Smooth muscle cell (in vitro differentiated cells): ENCODE results near the gene CTSD. TPM values are rescaled to one million over a fixed set of nuclear protein-coding genes. Genes with fewer than 3 reads are reported as not detected.
"Not testable (repeated sequence)": the region's sequence is repeated elsewhere in the genome, so short reads cannot be mapped to it uniquely, and the experiment has no call there.

Source experiments
- DNase-seq: peaks from one replicate; lab custom pipeline; 2025; ENCODE audit not compliant: unreplicated experiment; lab: John Stamatoyannopoulos, UW
- H2AFZ ChIP-seq: fragments of 200-600 bp; sonication (generic); 2 replicates; pipeline ENCODE4 v1.6.0; 2016; ENCODE audit warnings: antibody characterized with exemption, low read depth, mild to moderate bottlenecking
- H3F3A ChIP-seq: fragments of 200-600 bp; sonication (generic); 2 replicates; pipeline ENCODE4 v1.6.0; 2017; ENCODE audit warnings: antibody characterized with exemption, low read depth
- H3K27ac ChIP-seq: fragments of 200-600 bp; sonication (generic); 2 replicates; pipeline ENCODE4 v1.5.1; 2016; ENCODE audit warnings: low read depth, mild to moderate bottlenecking
- H3K27me3 ChIP-seq: fragments of 200-600 bp; sonication (generic); 2 replicates; pipeline ENCODE4 v1.6.1; 2016; ENCODE audit warnings: low read depth, mild to moderate bottlenecking
- H3K36me3 ChIP-seq: fragments of 200-600 bp; sonication (generic); 2 replicates; pipeline ENCODE4 v1.5.1; 2016; ENCODE audit warnings: low read depth
- H3K4me1 ChIP-seq: fragments of 200-600 bp; sonication (generic); 2 replicates; pipeline ENCODE4 v1.5.1; 2016; ENCODE audit warnings: low read depth
- H3K4me2 ChIP-seq: fragments of 200-600 bp; sonication (generic); 2 replicates; pipeline ENCODE4 v1.6.0; 2016; ENCODE audit warnings: mild to moderate bottlenecking
- H3K4me3 ChIP-seq: fragments of 200-600 bp; sonication (generic); 2 replicates; pipeline ENCODE4 v1.5.1; 2016; ENCODE audit warnings: mild to moderate bottlenecking
- H3K79me2 ChIP-seq: fragments of 200-600 bp; sonication (generic); 2 replicates; pipeline ENCODE4 v1.6.0; 2016; ENCODE audit warnings: low read depth, mild to moderate bottlenecking
- H3K9ac ChIP-seq: fragments of 200-600 bp; sonication (generic); 2 replicates; pipeline ENCODE4 v1.6.0; 2016; ENCODE audit warnings: low read depth
- H3K9me3 ChIP-seq: fragments of 200-600 bp; sonication (generic); replicated peaks from 2 replicates; pipeline ENCODE4 v1.5.1; 2016; ENCODE audit warnings: low read depth
- H4K20me1 ChIP-seq: fragments of 200-600 bp; sonication (generic); 2 replicates; pipeline ENCODE4 v1.6.0; 2016; ENCODE audit warnings: low read depth
- WGBS: methylation state at CpG from one replicate; pipeline ENCODE4 v1.1.7; 2016; ENCODE audit warnings: low lambda C conversion rate; 5-methylcytosine and 5-hydroxymethylcytosine counted together
- polyA plus RNA-seq: library from polyadenylated mRNA; unstranded; fragments of >200 nt; fragmentation: Nextera tagmentation; extraction: Ambion mirVana; gene quantifications from 2 replicates; pipeline ENCODE4 v1.2.1, GENCODE V29; 2016
- total RNA-seq: library from RNA; depleted of rRNA; stranded (reverse); fragments of >200 nt; gene quantifications from 2 replicates; pipeline ENCODE4 v1.2.3, GENCODE V29; 2014
- TF ChIP-seq, protein P1 (sequence below): fragments of 200-600 bp; sonication (generic); IDR thresholded peaks from 2 replicates; pipeline ENCODE4 v1.5.1; 2017; ENCODE audit warnings: borderline replicate concordance, mild to moderate bottlenecking, antibody characterized with exemption; ENCODE audit not compliant: insufficient read depth, poor library complexity, severe bottlenecking

The CTSD gene
- total and polyA plus RNA-seq, 2 experiments from 2014 or later, result 101 to 301 TPM

GRCh38 chr11:1810761-1811160 lies 47.0 kb upstream of the CTSD start:
- Histone ChIP-seq H3K4me3 (no peak overlapping the region), H3K4me1 (no peaks in the 10 kb centered on the region), H2AFZ (no peak overlapping the region), H3K4me2 (no peak overlapping the region), H4K20me1 (no peaks in the 10 kb centered on the region), H3K79me2 (no peaks in the 10 kb centered on the region), H3K9me3 (no peaks in the 10 kb centered on the region), H3K27me3 (no peaks in the 10 kb centered on the region), H3F3A (no peaks in the 10 kb centered on the region), H3K36me3 (no peaks in the 10 kb centered on the region), H3K27ac (no peak overlapping the region), H3K9ac (no peak overlapping the region)
- TF ChIP-seq, protein P1, sequence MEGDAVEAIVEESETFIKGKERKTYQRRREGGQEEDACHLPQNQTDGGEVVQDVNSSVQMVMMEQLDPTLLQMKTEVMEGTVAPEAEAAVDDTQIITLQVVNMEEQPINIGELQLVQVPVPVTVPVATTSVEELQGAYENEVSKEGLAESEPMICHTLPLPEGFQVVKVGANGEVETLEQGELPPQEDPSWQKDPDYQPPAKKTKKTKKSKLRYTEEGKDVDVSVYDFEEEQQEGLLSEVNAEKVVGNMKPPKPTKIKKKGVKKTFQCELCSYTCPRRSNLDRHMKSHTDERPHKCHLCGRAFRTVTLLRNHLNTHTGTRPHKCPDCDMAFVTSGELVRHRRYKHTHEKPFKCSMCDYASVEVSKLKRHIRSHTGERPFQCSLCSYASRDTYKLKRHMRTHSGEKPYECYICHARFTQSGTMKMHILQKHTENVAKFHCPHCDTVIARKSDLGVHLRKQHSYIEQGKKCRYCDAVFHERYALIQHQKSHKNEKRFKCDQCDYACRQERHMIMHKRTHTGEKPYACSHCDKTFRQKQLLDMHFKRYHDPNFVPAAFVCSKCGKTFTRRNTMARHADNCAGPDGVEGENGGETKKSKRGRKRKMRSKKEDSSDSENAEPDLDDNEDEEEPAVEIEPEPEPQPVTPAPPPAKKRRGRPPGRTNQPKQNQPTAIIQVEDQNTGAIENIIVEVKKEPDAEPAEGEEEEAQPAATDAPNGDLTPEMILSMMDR, result no peak
- DNase-seq, result no peak
- 83% methylated on average over 10 of the region's 10 CpGs for WGBS

GRCh38 chr11:1807264-1807995 lies 43.7 kb upstream of the CTSD start:
- WGBS, result 62% methylated on average over 14 of the region's 14 CpGs
- Histone ChIP-seq H3K79me2 (no peaks in the 10 kb centered on the region), H4K20me1 (no peaks in the 10 kb centered on the region), H3K27ac (no peak overlapping the region), H3K9ac (no peak overlapping the region), H2AFZ (no peak overlapping the region), H3K4me3 (no peak overlapping the region), H3K4me2 (no peak overlapping the region), H3K27me3 (no peaks in the 10 kb centered on the region), H3K9me3 (no peaks in the 10 kb centered on the region), H3K36me3 (no peaks in the 10 kb centered on the region), H3K4me1 (no peaks in the 10 kb centered on the region), H3F3A (no peaks in the 10 kb centered on the region)
- TF ChIP-seq, protein P1, result no peak
- DNase-seq, result no peak

DNA sequence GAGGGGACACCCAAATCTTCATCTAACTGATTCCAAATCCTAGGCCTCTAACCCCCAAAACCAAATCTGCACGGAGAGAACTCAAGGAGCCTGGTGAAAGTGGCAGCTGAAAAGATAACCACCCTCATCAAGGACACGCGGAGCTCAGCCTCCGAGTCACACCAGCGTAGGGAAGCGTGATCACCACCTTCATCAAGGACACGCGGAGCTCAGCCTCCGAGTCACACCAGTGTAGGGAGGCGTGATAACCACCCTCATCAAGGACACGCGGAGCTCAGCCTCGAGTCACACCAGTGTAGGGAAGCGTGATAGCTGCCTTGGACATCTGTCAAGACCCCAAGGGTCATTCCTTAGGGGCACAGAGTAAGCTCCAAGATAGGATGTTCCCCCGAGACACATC lies 41.8 kb upstream of the CTSD start:
- no peaks in the 10 kb centered on the region for H4K20me1 ChIP-seq
- H3F3A ChIP-seq, result no peaks in the 10 kb centered on the region
- no peaks in the 10 kb centered on the region for H3K9me3 ChIP-seq
- 93% methylated on average over 15 of the region's 15 CpGs for WGBS
- H3K27me3 ChIP-seq, result no peaks in the 10 kb centered on the region
- H3K27ac ChIP-seq, result no peak overlapping the region
- H3K4me3 ChIP-seq, result no peak overlapping the region
- no peak for DNase-seq
- H3K9ac ChIP-seq, result no peak overlapping the region
- H3K4me1 ChIP-seq, result no peaks in the 10 kb centered on the region
- no peak overlapping the region for H2AFZ ChIP-seq
- no peak overlapping the region for H3K4me2 ChIP-seq
- H3K36me3 ChIP-seq, result no peaks in the 10 kb centered on the region
- no peaks in the 10 kb centered on the region for H3K79me2 ChIP-seq
- TF ChIP-seq, protein P1, result no peak

- not testable (repeated sequence) for H3K4me1 ChIP-seq, H3F3A ChIP-seq, H3K79me2 ChIP-seq, H2AFZ ChIP-seq, H4K20me1 ChIP-seq, H3K27ac ChIP-seq, H3K27me3 ChIP-seq, H3K4me3 ChIP-seq, H3K4me2 ChIP-seq, DNase-seq, H3K9me3 ChIP-seq, H3K9ac ChIP-seq, H3K36me3 ChIP-seq
- WGBS, result 96% methylated on average over 14 of the region's 42 CpGs
These were observed 40.2 kb upstream of the CTSD start for GRCh38 chr11:1803835-1804519.
